NCI-H1417 (cell line): ENCODE data around the gene GPR31.

Experiments used
- DNase-seq, 3 experiments: peaks; one replicate each; lab custom pipeline; 2025; lab: John Stamatoyannopoulos, UW

GPR31 gene

GRCh38 chr6:167118839-167119238 lies 38.9 kb downstream of the GPR31 start:
- no peak for DNase-seq

DNA sequence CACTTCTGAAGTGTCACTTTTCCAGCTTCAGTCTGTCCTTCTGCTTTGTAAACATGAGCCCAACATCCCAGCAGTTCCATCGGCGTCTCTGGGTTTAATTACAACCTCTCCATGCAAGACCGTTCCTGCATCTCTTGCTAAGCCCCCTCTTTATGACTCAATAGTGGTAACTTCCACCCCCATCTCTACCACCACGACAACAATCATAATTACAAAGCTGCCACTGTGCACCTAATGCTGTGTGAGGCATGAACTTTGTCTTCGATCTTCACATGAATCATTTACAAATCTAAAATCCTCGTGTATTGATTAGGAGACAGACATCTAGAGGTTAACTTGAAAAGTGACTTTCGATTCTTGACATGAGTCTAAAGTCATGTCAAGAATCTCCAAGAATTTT lies 39.8 kb downstream of the GPR31 start:
- no peak for DNase-seq

DNA sequence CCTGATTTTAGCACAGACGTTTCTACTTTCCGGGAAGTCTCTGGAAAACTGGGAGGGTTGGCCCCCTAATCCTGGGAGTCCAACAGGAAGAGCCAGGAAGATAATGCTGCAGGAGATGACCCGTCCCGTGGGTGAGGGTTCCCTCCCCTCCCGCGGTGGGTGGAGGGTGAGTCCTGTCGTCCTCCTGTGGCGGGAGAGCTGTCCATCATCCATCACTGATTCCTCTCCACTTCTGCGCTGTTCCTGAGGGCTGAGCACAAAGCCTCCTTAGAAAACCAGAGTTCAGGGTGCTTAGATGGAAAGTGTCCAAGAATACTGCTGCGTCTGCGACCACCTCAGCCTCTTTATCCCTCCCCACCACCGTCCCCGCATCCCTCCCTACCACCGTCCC lies 40.9 kb downstream of the GPR31 start:
- DNase-seq, result no peak

- no peak for DNase-seq
These were observed 41.5 kb downstream of the GPR31 start for GRCh38 chr6:167116109-167116837.

GRCh38 chr6:167115054-167115453 lies 42.7 kb downstream of the GPR31 start:
- DNase-seq, result no peak

DNA sequence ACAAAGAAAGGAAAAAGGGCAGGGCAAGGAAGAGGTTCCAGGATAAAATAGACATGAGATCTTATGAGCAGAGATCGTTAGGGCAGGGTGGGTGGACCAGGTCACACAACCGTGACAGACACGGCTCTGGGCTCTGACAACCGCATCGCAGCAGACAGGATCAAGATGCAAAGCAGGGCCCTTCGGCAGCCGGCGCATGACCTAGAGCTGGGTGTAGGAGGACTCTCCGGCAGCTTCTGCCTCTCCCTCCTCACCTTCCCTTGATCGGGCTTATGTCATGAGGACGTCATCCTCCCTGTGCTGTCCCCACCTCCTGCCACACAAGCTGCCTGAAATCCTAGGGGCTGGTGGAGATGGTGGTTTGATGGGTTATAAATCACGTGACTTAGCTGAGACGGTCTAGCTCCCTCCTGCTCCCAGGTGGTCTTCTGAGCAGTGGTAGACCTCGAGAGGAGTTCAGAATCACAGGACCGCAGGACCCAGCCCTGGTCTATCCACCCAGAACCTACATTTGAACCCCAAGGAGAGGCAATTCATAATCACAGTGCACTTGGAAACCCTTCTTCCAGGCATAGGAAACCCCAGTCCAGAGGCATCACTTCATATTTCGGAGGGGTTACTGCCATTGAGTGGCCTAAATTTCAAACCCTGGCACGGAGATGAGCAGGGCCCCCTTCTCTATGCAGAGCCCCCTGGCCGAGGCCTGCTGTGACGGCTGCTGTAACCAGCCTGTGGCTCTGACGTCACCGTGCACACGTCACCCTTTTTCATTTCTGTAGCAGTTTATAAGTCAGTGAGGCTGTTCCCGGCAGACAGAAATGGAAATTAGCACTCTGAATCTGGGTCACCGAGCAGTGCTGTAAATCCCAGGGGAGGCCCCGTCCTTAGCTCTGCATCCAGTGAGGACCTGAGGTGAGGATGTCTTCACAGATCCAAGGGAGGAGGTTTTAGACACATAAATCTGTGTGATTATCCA lies 43.6 kb downstream of the GPR31 start:
- no peak for DNase-seq

DNA sequence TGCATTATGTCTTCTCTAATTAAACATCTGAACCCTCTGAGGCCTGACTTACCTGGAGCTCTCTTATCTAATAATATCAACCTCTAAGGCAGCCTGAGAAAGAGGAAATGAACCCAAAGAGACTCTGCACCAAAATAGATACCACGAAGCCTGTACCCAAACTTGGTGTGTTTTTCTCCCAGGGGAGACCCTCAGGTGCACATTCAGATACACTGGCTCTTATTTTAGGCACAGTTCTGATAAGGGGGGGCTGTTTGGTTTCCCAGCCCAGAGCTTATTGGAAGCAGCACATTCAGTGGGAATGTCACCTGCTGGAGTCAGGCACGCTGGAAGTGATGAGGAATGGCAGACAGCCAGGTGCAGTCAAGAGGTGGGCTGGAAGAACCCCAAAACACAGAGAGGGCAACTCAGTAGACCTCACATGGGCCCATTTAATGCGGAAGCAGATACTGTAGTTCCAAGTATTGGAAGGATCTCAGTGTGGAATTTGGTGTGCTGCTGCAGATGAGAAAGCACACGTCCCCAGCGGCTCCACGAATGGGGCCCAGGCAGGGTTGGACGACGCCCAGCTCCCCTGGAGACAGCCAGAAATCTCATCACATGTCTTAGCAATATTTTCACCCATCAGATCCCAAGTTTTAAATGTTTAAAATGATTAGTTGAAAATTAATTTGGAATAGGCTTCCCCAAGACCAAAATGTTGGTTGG lies 44.6 kb downstream of the GPR31 start:
- no peak for DNase-seq

GRCh38 chr6:167112421-167112820 lies 45.4 kb downstream of the GPR31 start:
- no peak for DNase-seq

DNA sequence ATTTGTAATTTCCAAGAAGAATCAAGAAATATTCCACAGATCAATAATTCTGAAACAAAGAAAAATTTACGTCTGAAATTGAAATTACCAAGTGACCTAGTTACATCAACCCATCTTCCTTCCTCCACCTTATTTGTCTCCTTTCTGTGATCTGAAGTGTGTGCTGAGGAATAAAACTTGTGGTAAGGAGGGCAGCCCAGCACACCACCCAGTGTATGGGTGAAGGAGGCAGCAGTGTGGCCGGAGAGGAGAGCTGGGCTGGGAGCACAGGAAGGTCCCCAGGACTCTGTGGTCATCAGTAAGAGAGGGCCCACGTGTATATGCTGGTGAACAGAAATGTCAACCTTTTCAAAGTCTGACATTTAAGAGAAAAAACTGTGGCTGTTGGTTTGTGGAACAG lies 46.2 kb downstream of the GPR31 start:
- DNase-seq, result no peak

DNA sequence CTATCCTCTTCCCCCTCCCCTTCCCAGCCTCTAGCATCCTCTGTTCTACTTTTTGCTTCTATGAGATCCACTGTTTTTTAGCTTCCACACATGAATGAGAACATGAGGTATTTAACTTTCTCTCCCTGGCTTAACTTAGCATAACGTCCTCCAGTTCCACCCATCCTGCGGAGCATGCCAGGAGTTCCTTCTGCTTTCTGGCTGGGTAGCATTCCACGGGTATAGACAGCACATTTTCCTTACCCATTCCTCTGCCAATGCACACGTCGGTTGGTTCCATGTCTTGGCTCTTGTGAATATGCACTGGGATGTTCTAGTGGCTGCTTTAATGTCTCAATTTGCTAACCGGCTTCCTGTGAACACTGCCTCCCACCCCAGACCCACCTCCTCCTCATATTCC lies 48.1 kb downstream of the GPR31 start:
- no peak for DNase-seq

GRCh38 chr6:167108278-167108677 lies 49.5 kb downstream of the GPR31 start:
- DNase-seq, result no peak

DNA sequence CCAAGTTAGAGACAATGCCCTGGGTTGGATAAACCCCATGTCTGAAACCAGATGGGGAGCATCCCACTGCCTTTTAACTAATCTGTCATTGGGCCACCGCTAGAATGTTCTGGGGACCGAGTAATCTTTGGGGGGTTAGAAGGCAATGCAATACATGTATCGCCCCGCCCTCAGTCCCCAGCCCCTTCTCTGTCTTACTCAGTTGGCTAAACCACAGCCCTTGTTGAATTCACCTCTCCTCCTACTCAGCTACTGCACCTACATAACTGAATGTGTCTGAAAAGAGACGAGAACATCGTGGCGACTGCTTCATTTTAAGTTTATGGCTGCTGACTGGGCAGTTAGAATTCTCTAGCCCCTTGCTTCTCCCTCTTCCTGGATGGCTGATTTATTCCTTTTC lies 50.0 kb downstream of the GPR31 start:
- DNase-seq, result no peak

DNA sequence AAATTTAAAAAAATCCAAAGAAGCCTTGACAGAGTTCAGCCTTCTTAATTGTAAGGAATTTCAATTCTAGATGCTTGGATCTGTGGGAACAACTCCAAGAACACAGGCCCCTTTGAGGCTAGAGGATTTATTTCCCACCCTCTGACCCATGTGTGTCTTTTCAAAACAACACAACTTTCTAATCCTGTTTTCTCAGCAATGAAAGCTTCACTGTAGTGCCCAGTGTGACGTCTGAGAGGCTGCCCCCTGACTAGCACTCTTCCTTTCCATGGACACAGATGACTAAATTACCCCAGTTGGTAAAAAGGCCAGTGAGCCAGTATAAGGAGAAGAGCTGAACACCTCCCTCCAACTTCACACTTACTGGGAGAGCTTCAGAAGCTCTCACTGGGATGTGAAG lies 51.4 kb downstream of the GPR31 start:
- no peak for DNase-seq
